NOMO-1 treated with DMSO at 0.1 percent for 48 hours (cell line): Measurements from ENCODE around the gene WDR37.
"Not testable (repeated sequence)": the region's sequence is repeated elsewhere in the genome, so short reads cannot be mapped to it uniquely, and the experiment has no call there.

Experiments used
- DNase-seq: peaks from one replicate; lab custom pipeline; 2025; ENCODE audit not compliant: unreplicated experiment; lab: John Stamatoyannopoulos, UW

Gene WDR37

GRCh38 chr10:1056326-1057105, at the start of gene WDR37:
Gene WDR37 (plus strand): TSS chr10:1056385. CDS start chr10:1072156, 15,771 bp downstream.
- peak; percentile 66 for DNase-seq

- no peak for DNase-seq
Measured at GRCh38 chr10:1006573-1006972, 49.6 kb upstream of the WDR37 start.

- DNase-seq, result no peak
Measured at GRCh38 chr10:1007583-1007982, 48.6 kb upstream of the WDR37 start.

- no peak for DNase-seq
Measured at GRCh38 chr10:1009071-1009494, 47.1 kb upstream of the WDR37 start.

GRCh38 chr10:1009947-1010346, 46.2 kb upstream of the WDR37 start:
- DNase-seq, result not testable (repeated sequence)

- no peak for DNase-seq
Measured at GRCh38 chr10:1010703-1011102, 45.5 kb upstream of the WDR37 start.

GRCh38 chr10:1011696-1012095, 44.5 kb upstream of the WDR37 start:
- DNase-seq, result no peak

GRCh38 chr10:1015688-1016087, 40.5 kb upstream of the WDR37 start:
- DNase-seq, result no peak

- no peak for DNase-seq
Measured at GRCh38 chr10:1019362-1019761, 36.8 kb upstream of the WDR37 start.

- no peak for DNase-seq
Measured at GRCh38 chr10:1020460-1020859, 35.7 kb upstream of the WDR37 start.

- no peak for DNase-seq
Measured at GRCh38 chr10:1020958-1021357, 35.2 kb upstream of the WDR37 start.

- no peak for DNase-seq
Measured at GRCh38 chr10:1022413-1022812, 33.8 kb upstream of the WDR37 start.

GRCh38 chr10:1024103-1024502, 32.1 kb upstream of the WDR37 start:
- DNase-seq, result no peak

GRCh38 chr10:1025683-1026082, 30.5 kb upstream of the WDR37 start, which contains the start of gene IDI2:
Gene IDI2 (minus strand): TSS chr10:1025859. CDS start chr10:1024723, 1,136 bp downstream.
- DNase-seq, result no peak

GRCh38 chr10:1026578-1026977, 29.6 kb upstream of the WDR37 start:
- no peak for DNase-seq

- DNase-seq, result no peak
Measured at GRCh38 chr10:1029838-1030237, 26.3 kb upstream of the WDR37 start.

- DNase-seq, result no peak
Measured at GRCh38 chr10:1033601-1034000, 22.6 kb upstream of the WDR37 start.

GRCh38 chr10:1034758-1035157, 21.4 kb upstream of the WDR37 start:
- DNase-seq, result no peak

GRCh38 chr10:1035201-1035600, 21.0 kb upstream of the WDR37 start:
- no peak for DNase-seq

- DNase-seq, result no peak
Measured at GRCh38 chr10:1036341-1036791, 19.8 kb upstream of the WDR37 start.

GRCh38 chr10:1037098-1037497, 19.1 kb upstream of the WDR37 start:
- no peak for DNase-seq

GRCh38 chr10:1038769-1039168, 17.4 kb upstream of the WDR37 start:
- DNase-seq, result not testable (repeated sequence)

GRCh38 chr10:1040133-1040532, 16.1 kb upstream of the WDR37 start:
- DNase-seq, result no peak
